GM18502 (cell line): Measurements from ENCODE around the gene TMEM151B.

Source experiments
- ATAC-seq: cut with Tn5 transposase; IDR thresholded peaks from one replicate; pipeline ENCODE4 v1.9.1; 2021; ENCODE audit warnings: mild to moderate bottlenecking; ENCODE audit not compliant: unreplicated experiment, poor library complexity

Gene TMEM151B

DNA sequence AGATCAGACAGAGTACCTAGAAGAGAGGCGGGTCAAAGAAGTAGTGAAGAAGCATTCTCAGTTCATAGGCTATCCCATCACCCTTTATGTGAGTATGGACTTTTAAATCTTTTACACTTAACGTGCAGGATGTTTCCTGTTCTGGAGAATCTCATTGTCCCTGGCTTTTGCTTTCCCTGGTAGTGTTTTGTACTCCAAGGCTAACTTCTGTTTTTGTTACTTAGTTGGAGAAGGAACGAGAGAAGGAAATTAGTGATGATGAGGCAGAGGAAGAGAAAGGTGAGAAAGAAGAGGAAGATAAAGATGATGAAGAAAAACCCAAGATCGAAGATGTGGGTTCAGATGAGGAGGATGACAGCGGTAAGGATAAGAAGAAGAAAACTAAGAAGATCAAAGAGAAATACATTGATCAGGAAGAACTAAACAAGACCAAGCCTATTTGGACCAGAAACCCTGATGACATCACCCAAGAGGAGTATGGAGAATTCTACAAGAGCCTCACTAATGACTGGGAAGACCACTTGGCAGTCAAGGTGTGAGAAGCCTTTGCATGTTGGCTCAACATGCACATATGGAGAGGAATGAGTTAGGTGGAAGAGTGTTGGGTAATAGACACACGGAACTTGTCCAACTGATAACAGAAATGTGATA is 20.1 kb upstream of the TMEM151B start:
- no peak for ATAC-seq

DNA sequence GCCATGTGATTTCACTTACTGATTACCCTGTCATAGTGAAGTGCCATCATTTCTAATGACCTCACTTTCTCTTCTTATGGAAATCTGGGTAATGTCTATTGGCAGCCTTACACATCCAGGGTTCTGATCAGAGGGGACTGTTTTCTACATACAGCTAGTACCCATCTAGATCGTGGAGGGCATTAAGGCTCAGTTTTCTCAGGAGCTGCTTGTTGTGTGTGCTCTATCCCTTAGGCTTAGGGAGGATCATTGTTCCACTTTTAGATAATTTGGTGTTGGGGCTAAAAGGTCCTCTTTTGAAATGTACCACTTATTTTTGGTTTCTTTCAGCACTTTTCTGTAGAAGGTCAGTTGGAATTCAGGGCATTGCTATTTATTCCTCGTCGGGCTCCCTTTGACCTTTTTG is 19.5 kb upstream of the TMEM151B start:
- ATAC-seq, result no peak

DNA sequence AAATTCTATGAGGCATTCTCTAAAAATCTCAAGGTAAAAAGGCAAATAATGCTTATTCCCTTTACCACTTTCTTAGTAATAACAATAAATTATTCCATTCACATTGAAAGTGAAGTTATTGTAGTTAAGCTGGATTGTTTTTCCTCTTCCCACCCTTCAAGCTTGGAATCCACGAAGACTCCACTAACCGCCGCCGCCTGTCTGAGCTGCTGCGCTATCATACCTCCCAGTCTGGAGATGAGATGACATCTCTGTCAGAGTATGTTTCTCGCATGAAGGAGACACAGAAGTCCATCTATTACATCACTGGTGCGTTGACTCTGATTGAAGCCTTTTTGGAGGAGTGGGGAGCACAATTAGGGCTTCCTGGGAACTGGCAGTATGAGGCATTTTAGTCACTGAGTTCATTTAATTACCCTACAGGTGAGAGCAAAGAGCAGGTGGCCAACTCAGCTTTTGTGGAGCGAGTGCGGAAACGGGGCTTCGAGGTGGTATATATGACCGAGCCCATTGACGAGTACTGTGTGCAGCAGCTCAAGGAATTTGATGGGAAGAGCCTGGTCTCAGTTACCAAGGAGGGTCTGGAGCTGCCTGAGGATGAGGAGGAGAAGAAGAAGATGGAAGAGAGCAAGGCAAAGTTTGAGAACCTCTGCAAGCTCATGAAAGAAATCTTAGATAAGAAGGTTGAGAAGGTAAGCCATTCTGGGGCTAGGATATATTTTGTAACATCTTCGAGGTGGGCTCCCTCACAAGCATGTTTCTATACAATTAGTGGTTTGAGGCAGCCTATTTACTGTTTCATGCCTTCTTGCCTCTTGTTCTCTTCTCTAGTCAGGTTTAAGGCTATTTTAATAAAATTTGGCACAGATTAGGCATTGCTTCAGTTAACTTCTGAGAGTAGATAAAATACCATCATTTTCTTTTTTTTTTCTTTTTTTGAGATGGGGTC is 18.4 kb upstream of the TMEM151B start:
- no peak for ATAC-seq

DNA sequence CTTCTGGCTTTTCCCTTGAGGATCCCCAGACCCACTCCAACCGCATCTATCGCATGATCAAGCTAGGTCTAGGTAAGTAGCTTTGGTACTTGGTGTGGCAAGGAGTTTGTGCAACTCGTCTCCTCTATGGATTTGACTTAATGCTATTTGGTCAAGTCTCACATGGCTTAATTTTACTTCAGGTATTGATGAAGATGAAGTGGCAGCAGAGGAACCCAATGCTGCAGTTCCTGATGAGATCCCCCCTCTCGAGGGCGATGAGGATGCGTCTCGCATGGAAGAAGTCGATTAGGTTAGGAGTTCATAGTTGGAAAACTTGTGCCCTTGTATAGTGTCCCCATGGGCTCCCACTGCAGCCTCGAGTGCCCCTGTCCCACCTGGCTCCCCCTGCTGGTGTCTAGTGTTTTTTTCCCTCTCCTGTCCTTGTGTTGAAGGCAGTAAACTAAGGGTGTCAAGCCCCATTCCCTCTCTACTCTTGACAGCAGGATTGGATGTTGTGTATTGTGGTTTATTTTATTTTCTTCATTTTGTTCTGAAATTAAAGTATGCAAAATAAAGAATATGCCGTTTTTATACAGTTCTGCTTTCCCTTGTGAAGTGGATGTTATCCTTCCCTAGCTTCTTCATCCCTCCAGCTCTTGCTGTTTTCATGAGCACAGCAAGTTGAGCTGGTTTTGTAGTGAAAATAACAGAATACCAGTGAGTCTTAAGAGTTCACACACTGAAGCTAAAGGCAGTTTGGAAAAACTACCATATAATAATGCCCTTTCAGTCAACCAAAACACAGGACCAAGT is 16.7 kb upstream of the TMEM151B start:
- no peak for ATAC-seq

DNA sequence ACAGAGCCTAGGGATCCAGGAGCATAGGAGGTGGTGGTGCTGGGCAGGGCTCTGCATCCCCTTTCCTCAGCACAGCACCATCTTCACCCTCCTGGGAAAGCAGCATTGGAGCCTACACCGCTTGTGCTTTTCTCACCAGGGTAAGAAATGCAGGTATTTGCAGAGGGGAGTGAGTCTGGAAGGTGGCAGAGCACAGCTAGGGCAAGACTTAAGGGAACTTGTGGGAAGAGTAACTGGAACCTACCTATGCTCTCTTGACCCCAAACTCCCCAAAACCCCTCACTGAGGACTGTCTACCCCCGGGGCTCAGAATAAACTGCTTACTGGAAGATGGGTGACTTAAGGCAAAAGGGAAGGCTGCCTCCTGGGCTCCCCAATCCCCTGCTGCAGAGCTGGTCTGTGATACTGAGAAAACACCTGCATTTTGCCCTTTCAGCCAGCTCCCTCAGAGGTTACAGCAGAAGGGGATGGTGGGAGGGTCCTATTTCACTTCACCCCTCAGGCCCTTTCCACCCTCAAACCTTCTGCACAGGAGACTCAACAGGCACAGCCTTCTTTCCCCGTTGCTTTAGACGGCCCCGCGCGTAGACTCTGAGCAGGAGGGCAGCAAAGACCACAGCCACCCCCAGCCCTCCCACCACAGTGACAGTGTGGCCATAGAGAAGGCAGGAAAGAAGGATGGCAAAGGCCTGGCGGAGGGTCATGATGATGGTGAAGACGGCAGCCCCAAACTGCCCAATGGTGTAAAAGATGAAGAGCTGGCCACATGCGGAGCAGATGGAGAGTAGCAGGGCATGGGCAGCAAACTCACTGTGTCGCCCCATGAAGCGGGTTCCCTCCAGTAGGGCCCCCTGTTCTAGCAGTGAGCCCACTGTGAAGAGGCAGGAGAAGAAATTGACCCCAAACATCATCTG is 15.8 kb upstream of the TMEM151B start:
- no peak for ATAC-seq

DNA sequence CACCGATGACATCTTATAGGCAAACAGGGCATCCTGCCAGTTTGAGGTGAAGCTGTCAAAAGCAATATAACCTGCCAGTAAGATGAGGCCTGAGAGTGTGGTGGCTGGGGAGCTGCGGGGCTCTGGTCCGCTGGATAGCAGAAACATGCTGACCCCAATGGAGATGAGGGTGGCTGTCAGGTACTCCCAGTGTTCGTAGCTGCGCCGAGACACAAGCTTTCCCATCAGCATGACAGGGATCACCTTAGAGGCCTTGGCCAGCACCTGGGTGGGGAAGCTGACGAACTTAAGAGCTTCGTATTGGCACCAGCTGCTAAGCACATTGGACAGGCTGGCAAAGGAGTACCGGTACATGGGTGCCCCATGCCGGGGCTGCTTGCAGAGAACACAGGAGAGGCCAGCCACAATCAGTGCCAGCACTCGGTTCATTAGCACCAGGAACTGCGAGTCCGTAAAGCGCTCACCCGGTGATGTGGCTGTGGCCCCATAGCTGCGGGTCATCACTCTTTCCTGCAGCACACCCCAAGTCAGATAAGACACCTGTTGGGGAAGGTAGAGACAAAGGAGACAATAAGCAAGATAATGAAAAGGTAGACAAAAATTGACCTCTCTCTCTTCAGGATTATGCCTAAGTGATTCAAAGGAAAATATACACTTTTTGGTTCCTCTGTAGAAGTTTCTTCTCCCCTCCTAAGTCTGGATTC is 15.0 kb upstream of the TMEM151B start:
- ATAC-seq, result no peak

DNA sequence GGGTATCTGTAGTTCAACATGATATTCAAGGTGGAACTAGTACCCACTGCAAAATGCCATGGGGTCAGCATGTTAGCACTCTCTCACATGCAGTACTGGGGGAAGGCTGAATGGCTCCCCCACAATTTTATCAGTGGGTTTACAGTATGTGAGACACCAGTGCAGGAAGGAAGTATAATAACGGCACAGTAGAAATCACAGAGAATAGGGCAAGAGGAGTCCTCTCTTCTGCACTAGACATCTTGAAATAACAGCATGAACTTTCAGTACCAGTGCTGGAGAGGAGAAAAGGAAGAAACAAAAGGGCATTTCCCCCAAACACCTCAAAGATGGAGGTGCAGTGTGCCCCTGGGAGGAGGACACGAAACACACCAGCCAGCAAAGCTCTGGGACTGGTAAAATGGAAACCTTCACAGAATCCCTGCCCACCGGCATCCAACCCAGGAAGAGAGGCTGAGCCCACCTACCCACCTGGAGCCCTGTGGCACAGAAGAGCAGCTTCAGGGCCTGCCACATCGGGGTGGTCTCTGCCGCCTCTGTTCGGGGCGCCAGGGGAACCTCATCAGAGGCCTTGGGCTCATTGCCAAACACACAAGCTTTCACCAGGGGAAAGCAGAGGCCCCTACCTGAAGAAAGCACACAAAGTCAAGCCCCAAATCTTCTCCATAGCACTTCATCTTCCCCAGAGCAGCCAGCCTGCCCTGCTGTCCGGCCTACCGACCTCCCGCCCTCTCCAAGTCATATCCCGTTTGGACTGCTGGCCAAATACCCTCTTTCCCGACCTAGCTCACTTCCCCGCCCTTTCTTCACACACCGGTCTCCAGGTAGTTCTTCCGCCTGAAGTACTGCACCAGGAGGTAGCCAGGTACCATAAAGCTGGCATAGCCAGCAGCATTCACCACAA is 14.1 kb upstream of the TMEM151B start:
- no peak for ATAC-seq

DNA sequence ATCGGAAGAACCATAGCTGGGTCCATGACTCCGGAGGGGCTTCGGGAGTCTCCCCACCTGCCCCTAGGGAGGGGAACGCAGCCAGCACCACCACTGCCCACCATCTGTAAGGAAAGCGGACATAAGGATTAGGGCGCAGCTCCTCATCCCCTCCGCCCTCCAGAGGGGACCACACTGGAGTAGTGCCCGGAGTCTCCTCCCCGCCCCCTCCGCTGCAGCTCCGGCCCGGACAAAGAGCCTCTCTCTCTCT is 13.6 kb upstream of the TMEM151B start:
- no peak for ATAC-seq

DNA sequence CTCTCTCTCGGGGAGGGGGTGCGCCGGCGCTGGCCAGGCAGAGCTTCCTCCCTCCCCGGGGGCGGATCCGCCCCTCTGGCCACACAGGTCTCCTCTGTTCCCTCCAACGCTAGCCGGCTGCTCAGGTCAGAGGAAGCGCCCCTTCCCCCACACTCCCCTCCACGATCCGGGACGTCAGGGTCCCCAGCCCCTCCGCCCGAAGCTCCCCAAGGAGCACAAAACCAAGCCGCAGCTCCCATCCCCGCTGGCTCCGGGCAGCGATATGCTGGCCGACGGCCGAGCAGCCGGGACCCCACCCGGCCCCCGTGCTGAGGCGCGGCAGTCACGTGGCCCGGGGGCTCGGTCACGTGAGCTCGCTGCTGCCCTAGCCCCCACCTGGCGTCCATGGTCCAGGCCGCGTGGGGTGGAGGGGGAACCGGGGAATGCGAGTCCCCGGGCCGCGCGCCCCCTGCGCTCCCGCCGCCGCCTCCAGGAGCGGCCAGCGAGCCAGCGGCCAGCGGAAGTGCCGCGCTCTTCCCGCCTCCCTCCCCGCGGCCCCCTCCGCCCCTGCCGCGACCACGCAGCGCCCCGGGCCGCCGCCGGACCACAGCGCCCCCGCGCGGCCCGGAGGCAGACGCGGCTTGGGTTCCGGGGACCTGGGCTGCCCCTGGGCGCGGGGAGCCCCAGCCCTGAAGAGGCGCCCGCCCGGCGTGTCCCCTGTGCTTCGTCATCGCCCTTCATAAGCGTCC is 13.1 kb upstream of the TMEM151B start, which contains the start of gene SLC35B2:
TSS of gene SLC35B2 (minus strand) at position 504 of the 728 bp plus-strand sequence. CDS start at position 386, 118 bp downstream.
- peak; percentile 50 for ATAC-seq

DNA sequence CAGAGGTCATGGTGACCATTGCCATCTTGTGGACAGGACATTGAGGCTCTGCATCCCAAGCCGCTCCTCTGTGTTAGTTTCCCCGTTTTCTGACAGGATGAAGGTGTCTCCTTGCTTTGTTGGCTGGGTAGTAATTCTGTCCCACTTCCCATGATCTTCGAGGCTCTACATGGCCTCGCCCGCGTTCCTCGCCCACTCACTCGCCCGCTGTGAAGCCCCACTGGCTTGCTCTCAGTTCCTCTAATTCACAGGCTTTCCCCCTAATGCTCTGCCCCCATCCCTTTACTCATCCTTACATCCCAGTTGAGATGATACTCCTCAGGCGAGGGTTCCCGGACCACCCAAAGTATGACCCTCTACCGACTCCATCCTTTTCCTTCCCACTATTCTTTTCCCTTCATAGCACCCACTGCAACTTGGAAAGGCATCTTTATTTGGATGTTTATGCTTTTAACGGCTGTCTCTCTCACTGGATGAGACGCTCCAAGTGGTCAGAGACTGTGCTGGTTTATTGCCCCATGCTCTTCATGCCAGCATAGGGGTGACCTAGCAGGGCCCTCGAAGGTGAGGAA is 12.4 kb upstream of the TMEM151B start:
- peak; percentile 13 for ATAC-seq

DNA sequence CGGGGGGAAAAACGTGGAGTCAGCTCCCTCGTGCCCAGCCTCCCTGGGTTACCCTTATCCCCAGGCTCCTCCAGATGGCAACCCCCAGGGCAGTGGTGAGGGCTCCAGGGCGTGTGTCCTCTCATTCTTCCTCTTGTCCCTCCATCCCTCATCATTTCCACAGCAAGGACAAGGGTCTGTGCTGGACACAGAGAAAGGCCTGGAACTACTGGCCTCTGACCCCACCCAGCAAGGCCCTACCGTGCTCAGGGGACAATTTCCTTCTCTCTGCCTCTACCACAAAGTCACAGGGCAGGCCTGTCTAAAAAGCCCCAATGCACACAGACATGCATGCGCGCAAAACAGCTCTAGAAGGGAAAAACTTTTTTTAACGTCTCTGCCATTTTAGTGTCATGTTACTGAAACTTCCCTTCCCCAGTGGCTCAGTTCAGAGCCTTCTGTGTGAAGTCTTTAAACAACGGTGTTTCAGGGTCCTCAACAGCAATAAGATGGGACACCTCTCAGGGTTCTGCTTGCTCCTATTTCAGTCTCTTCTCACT is 11.9 kb upstream of the TMEM151B start:
- ATAC-seq, result no peak

DNA sequence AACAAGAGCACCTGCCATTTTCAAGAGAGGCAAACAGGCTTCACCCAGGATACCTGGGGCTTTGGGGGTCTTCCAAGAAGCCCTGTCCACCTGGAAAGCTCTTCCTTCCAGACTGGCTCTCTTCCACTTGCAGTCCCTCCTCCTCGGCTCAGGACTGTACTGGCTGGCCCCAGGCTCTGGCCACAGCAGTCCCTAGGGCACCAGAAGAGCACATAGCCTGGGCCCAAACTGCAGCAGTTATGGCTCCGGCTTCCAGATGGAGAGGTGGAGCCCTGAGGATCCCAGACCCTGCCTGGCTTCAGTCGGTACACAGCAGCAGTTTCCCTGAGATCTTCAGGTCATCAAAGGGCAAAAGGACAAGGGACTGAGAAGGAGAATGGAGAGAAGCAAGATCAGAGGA is 11.3 kb upstream of the TMEM151B start:
- no peak for ATAC-seq

DNA sequence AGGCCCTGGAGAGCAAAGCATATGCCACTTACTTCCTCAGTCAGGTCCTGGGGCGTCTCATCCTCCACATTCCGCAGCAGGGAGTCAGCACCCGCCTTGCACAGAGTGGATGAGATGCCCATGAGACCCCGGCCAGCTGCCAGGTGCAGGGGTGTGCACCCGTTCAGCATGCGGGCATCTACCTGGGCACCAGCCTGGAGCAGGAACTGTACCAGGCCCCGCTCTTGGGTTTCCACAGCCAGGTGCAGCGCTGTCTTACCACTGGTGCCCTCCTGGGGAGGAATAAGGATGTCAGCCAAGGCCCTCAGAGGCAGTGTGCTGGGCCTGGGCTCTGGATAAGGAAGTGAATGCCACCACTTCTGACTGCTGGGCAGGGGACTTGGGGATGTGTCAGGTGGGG is 10.2 kb upstream of the TMEM151B start:
- no peak for ATAC-seq

DNA sequence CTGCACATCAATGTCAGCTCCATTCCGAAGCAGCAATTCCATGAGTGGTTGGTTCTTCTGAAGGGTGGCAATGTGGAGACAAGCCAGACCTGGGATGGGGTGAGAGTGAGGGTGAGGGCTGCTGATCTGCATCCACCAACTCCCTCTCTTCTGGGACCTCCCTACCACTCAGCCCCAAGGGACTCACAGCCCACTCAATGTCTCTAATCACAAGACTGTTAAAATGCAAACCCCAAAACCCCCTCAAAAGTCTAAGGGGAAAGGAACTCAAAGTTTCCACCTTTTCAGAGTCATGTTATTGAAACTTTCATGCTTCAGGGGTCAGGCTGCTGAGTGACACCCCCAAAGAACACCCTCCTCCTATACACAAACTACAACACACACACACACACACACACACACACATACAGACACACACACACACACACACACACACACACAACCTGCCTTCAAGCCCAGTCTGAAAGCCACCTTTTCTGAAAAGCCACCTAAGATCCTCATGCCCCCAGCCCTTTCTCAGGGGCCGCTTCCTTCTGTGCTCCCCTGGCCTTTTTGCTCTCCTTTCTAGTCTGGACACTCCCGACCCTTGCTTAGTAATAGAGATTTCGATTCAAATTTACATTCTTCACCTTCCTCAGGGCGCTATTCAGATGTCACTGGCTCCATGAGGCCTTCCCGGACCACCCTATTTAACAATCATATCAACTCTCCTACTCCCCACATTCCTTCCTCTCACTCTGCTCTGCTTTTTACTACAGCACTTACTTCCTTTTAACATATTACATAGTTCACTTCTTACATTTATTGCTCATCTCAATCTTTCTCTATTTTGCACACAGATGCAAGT is 9.6 kb upstream of the TMEM151B start:
- ATAC-seq, result no peak

DNA sequence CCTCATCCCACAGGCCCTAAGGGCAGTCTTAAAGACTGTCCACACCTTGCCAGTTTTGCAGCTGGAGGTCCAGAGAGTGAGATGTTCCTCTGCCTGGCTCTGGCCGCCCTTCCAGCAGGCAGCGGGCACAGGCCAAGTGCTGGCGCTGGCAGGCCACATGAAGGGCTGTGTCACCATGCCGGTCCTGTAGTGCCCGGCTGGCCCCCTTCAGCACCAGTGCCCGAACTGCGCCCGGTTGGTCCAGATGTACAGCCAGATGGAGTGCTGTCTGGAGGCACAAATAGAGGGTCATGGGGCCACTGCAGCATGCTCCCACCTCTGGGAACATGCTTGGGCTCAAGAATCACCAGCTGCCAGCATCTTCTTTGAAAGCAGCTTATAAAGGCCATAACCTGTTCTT is 8.7 kb upstream of the TMEM151B start:
- ATAC-seq, result no peak
